ENCODE results near the gene HTATIP2. TPM values are rescaled to one million over a fixed set of nuclear protein-coding genes. Genes with fewer than 3 reads are reported as not detected.

Gene HTATIP2
- total RNA-seq, 4 donors from 2014 or later, result 61.6 to 87.2 (median 75.8) TPM

DNA sequence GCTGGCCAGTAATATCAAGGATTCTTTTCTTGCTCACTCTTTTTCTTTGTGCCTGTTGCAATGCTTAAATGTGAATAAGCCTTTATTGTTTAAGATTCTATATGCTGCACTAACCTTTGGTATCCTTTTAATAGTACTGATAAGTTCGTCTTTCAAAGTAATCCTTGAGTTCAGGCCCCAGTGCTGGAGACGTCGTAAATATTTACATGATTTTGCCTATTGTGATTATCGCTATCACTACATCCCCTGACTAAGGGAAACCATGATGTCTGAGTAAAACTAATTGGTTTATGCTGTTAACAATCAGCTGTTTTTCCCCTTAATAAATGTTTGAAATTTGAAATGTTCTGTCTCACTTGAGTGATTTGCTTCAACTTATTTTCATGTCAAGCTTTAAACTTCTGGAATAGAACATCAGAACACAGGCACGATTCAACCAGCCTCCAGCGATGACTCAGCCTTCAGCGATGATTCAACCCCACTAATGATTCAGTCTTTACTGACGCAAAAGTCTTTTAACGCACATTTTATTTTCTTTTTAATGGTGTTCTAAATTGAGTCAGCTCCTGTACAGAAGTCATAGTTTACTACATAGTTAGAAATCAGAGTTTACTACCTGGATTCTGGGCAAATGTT lies 3.9 kb downstream of the HTATIP2 start:
- DNase-seq, result peak; percentile 12 to 30
- Histone ChIP-seq H3K4me1 (peaks cover 12 to 36% of the 10 kb centered on the region in 2 donors), H3K4me3 (no peak overlapping the region), H3K36me3 (peaks cover 0 to 27% of the 10 kb centered on the region in 2 donors), H3K27ac (peak overlapping the region; percentile 5 to 65 (median 44)), H3K9me3 (no peaks in the 10 kb centered on the region), H3K27me3 (no peaks in the 10 kb centered on the region)
- in situ Hi-C loops (cut with MboI; ENCODE audit: low sequenced_read_pairs in 4 of 4) (loop anchor here in 1 of 4 donors (25.0 kb wide), 1 partner anchor 430 kb away; no protein-coding TSS in a partner anchor), intact Hi-C loops (cut with DNase I; ENCODE audit: low total_unique reads) (no loop called here)
- ATAC-seq, result peak in 1 of 2 donors; percentile 34
- no peak for TF ChIP-seq POLR2A (IDR thresholded peaks at IDR 0.05)
- TF ChIP-seq, protein P1, sequence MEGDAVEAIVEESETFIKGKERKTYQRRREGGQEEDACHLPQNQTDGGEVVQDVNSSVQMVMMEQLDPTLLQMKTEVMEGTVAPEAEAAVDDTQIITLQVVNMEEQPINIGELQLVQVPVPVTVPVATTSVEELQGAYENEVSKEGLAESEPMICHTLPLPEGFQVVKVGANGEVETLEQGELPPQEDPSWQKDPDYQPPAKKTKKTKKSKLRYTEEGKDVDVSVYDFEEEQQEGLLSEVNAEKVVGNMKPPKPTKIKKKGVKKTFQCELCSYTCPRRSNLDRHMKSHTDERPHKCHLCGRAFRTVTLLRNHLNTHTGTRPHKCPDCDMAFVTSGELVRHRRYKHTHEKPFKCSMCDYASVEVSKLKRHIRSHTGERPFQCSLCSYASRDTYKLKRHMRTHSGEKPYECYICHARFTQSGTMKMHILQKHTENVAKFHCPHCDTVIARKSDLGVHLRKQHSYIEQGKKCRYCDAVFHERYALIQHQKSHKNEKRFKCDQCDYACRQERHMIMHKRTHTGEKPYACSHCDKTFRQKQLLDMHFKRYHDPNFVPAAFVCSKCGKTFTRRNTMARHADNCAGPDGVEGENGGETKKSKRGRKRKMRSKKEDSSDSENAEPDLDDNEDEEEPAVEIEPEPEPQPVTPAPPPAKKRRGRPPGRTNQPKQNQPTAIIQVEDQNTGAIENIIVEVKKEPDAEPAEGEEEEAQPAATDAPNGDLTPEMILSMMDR (IDR thresholded peaks at IDR 0.05 in 4 of 5, conservative IDR thresholded peaks at IDR 0.05 in 1 of 5), result no peak

DNA sequence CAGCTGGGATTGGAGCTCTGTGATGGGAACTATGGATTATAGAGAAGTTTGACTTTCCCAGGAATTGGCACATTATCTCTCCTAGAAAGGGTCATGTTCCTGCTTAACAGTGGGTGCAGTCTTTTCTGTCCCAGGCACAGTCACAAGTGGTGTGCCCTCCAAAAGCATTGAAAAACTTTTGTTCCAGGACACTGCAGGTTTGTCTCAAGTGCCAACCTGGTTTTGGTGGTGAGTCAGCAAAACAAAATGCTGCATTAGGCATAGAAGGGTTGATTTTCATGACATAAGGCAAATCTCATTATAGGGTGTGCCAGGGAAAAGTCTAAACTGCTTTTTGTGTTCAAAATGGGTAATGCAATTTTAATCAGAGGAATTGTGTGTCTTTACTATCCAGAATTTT lies 4.9 kb downstream of the HTATIP2 start:
- TF ChIP-seq, protein P1 (IDR thresholded peaks at IDR 0.05 in 4 of 5, conservative IDR thresholded peaks at IDR 0.05 in 1 of 5), result no peak
- no peak for TF ChIP-seq POLR2A (IDR thresholded peaks at IDR 0.05)
- no peak overlapping the region for H3K4me3 ChIP-seq
- in situ Hi-C loops (cut with MboI; ENCODE audit: low sequenced_read_pairs in 4 of 4) (loop anchor here in 1 of 4 donors (25.0 kb wide), 1 partner anchor 431 kb away; no protein-coding TSS in a partner anchor), intact Hi-C loops (cut with DNase I; ENCODE audit: low total_unique reads) (no loop called here)
- no peaks in the 10 kb centered on the region for H3K27me3 ChIP-seq
- H3K36me3 ChIP-seq, result peaks cover 0 to 27% of the 10 kb centered on the region in 2 donors
- H3K27ac ChIP-seq, result no peak overlapping the region
- H3K4me1 ChIP-seq, result peaks cover 12 to 32% of the 10 kb centered on the region in 2 donors
- DNase-seq, result no peak
- no peaks in the 10 kb centered on the region for H3K9me3 ChIP-seq
- ATAC-seq, result no peak

DNA sequence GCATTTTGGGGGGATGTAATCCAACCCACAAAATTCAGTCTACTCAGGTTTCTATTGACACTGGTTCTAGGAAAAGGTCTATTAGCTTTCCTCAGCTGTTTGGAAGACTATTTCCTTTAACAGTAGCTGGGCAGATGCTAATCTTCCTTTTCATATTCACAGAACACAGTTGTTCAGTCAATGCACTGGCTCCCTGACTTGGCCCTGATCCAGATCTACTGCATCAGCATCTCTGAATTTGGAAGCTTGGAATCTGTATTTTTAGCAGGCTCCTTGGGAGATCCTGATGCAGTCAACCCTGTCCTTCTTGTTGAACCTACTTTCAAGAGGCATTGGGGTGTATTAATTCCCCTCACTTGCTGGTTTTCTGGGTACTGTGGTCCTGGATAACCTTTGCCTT lies 6.3 kb downstream of the HTATIP2 start:
- Histone ChIP-seq H3K4me1 (peaks cover 3 to 32% of the 10 kb centered on the region in 2 donors), H3K36me3 (peaks cover 0 to 27% of the 10 kb centered on the region in 2 donors), H3K27ac (no peak overlapping the region), H3K4me3 (no peak overlapping the region), H3K9me3 (no peaks in the 10 kb centered on the region), H3K27me3 (no peaks in the 10 kb centered on the region)
- ATAC-seq (no peak), DNase-seq (no peak)
- TF ChIP-seq POLR2A (IDR thresholded peaks at IDR 0.05), result no peak
- TF ChIP-seq, protein P1 (IDR thresholded peaks at IDR 0.05 in 4 of 5, conservative IDR thresholded peaks at IDR 0.05 in 1 of 5), result no peak
- intact Hi-C loops (cut with DNase I; ENCODE audit: low total_unique reads) (no loop called here), in situ Hi-C loops (cut with MboI; ENCODE audit: low sequenced_read_pairs in 4 of 4) (loop anchor here in 1 of 4 donors (25.0 kb wide), 1 partner anchor 433 kb away; no protein-coding TSS in a partner anchor)

GRCh38 chr11:20372081-20372626 lies 8.6 kb downstream of the HTATIP2 start:
- no peak overlapping the region for H3K27ac ChIP-seq
- intact Hi-C loops (cut with DNase I; ENCODE audit: low total_unique reads), result no loop called here
- H3K9me3 ChIP-seq, result no peaks in the 10 kb centered on the region
- H3K36me3 ChIP-seq, result peaks cover 0 to 36% of the 10 kb centered on the region in 2 donors
- no peaks in the 10 kb centered on the region for H3K27me3 ChIP-seq
- DNase-seq (no peak), ATAC-seq (no peak)
- in situ Hi-C loops (cut with MboI; ENCODE audit: low sequenced_read_pairs in 4 of 4), result loop anchor here in 1 of 4 donors (25.0 kb wide), 1 partner anchor 435 kb away; no protein-coding TSS in a partner anchor
- H3K4me3 ChIP-seq, result no peak overlapping the region
- no peak for TF ChIP-seq POLR2A (IDR thresholded peaks at IDR 0.05)
- TF ChIP-seq, protein P1 (IDR thresholded peaks at IDR 0.05 in 4 of 5, conservative IDR thresholded peaks at IDR 0.05 in 1 of 5), result no peak
- H3K4me1 ChIP-seq, result peaks cover 0 to 13% of the 10 kb centered on the region in 2 donors

Data from gastrocnemius medialis (tissue), 4 donors.